SK-N-SH (cell line): ENCODE results near the gene GLCE. TPM values are rescaled to one million over a fixed set of nuclear protein-coding genes. Genes with fewer than 3 reads are reported as not detected.

Source experiments
- CTCF ChIA-PET: fragments of 300-600, 350-600 bp; formaldehyde crosslinking; extraction: SDS; loops from one replicate; lab custom pipeline; 2021; lab: Yijun Ruan, JAX
- POLR2A ChIA-PET: fragments of 350-600 bp; sonication (Branson Sonifier 250); formaldehyde crosslinking; extraction: SDS; loops from one replicate; lab custom pipeline; 2020; ENCODE audit warnings: antibody characterized with exemption, inconsistent platforms; lab: Yijun Ruan, JAX
- DNase-seq: peaks from one replicate; pipeline ENCODE4 v3.0.0; 2012
- H2AFZ ChIP-seq: fragments of 200-600 bp; sonication (generic); 2 replicates; pipeline ENCODE4 v1.8.1; 2016; ENCODE audit warnings: antibody characterized with exemption, mild to moderate bottlenecking, low read depth
- H3F3A ChIP-seq: fragments of 200-600 bp; sonication (generic); replicated peaks from 2 replicates; pipeline ENCODE3; 2016; ENCODE audit warnings: antibody characterized with exemption, mild to moderate bottlenecking; ENCODE audit not compliant: insufficient read depth
- H3K27ac ChIP-seq, 2 experiments: fragments of 200-500 bp in 1 of 2; fragments of 200-600 bp in 1 of 2; sonication (Bioruptor generic) in 1 of 2; sonication (generic), shearing (Covaris generic) in 1 of 2; 2 replicates each; pipeline versions ENCODE4 v1.5.1 to v1.6.1; 2014 to 2016; ENCODE audit warnings: low read depth in 2 of 2, inconsistent platforms in 1 of 2, low read length in 1 of 2, mild to moderate bottlenecking in 1 of 2, mixed read lengths in 1 of 2
- H3K27me3 ChIP-seq: fragments of 200-600 bp; sonication (generic), shearing (Covaris generic); 2 replicates; pipeline ENCODE4 v1.6.1; 2016; ENCODE audit warnings: mixed run types; ENCODE audit not compliant: insufficient read depth
- H3K36me3 ChIP-seq, 2 experiments: fragments of 200-500 bp in 1 of 2; fragments of 200-600 bp in 1 of 2; sonication (Bioruptor generic) in 1 of 2; sonication (generic) in 1 of 2; replicated peaks in 1 of 2; 2 replicates each; pipeline versions ENCODE3 to v1.5.1; 2014 to 2016; ENCODE audit warnings: low read length in 1 of 2, mild to moderate bottlenecking in 1 of 2; ENCODE audit not compliant: insufficient read depth in 2 of 2, control insufficient read depth in 1 of 2
- H3K4me1 ChIP-seq, 2 experiments: fragments of 200-500 bp in 1 of 2; fragments of 200-600 bp in 1 of 2; sonication (Bioruptor generic) in 1 of 2; sonication (generic), shearing (Covaris generic) in 1 of 2; 2 replicates each; pipeline versions ENCODE4 v1.5.1 to v1.6.1; 2014 to 2016; ENCODE audit warnings: low read depth in 1 of 2, low read length in 1 of 2, mixed run types in 1 of 2; ENCODE audit not compliant: insufficient read depth in 2 of 2, control insufficient read depth in 1 of 2
- H3K4me2 ChIP-seq: fragments of 200-600 bp; sonication (generic), shearing (Covaris generic); 2 replicates; pipeline ENCODE4 v1.6.1; 2017; ENCODE audit warnings: mixed run types
- H3K4me3 ChIP-seq, 2 experiments: fragments of 200-500 bp in 1 of 2; fragments of 200-600 bp in 1 of 2; sonication (Bioruptor generic) in 1 of 2; sonication (generic), shearing (Covaris generic) in 1 of 2; 2 replicates each; pipeline versions ENCODE4 v1.5.1 to v1.8.1; 2014 to 2016; ENCODE audit warnings: low read depth in 2 of 2, inconsistent platforms in 1 of 2, low read length in 1 of 2, mild to moderate bottlenecking in 1 of 2, mixed read lengths in 1 of 2, moderate library complexity in 1 of 2
- H3K79me2 ChIP-seq: fragments of 200-600 bp; sonication (generic); 2 replicates; pipeline ENCODE4 v1.8.1; 2017; ENCODE audit warnings: mild to moderate bottlenecking; ENCODE audit not compliant: insufficient read depth
- H3K9ac ChIP-seq: fragments of 200-600 bp; sonication (generic); 2 replicates; pipeline ENCODE4 v1.6.1; 2017; ENCODE audit warnings: mixed run types
- H3K9me2 ChIP-seq: fragments of 200-600 bp; sonication (generic); 2 replicates; pipeline ENCODE4 v1.6.1; 2017; ENCODE audit warnings: mixed run types
- H3K9me3 ChIP-seq: fragments of 200-600 bp; sonication (generic); 2 replicates; pipeline ENCODE4 v1.6.1; 2017; ENCODE audit warnings: mixed run types, mild to moderate bottlenecking, moderate library complexity
- H4K20me1 ChIP-seq: fragments of 200-600 bp; sonication (generic); 2 replicates; pipeline ENCODE4 v1.6.1; 2017; ENCODE audit warnings: mild to moderate bottlenecking, mixed run types; ENCODE audit not compliant: insufficient read depth
- CHD2 ChIP-seq: fragments of 150-350 bp; IDR thresholded peaks from 2 replicates; pipeline ENCODE4 v1.6.1; 2018; ENCODE audit warnings: low read length; ENCODE audit not compliant: partially characterized antibody
- ELF1 ChIP-seq: IDR thresholded peaks from 2 replicates; pipeline ENCODE4 v1.4.0; 2012
- FOSL2 ChIP-seq: IDR thresholded peaks from 2 replicates; pipeline ENCODE4 v1.4.0; 2012; ENCODE audit warnings: low read depth, mild to moderate bottlenecking, moderate library complexity, borderline replicate concordance
- FOXM1 ChIP-seq: IDR thresholded peaks from 2 replicates; pipeline ENCODE4 v1.4.0; 2012; ENCODE audit warnings: low read depth, mild to moderate bottlenecking
- GATA2 ChIP-seq: sonication (generic); formaldehyde crosslinking; IDR thresholded peaks from 2 replicates; pipeline ENCODE4 v1.5.0; 2020; ENCODE audit warnings: mild to moderate bottlenecking, missing genetic modification reagents
- MXI1 ChIP-seq: IDR thresholded peaks from 2 replicates; pipeline ENCODE4 v1.6.1; 2012; ENCODE audit warnings: mild to moderate bottlenecking, low read depth, low read length, improper control_type of control experiment
- PBX3 ChIP-seq: IDR thresholded peaks from 2 replicates; pipeline ENCODE4; 2012
- RAD21 ChIP-seq: IDR thresholded peaks from 2 replicates; pipeline ENCODE4 v1.6.1; 2012; ENCODE audit warnings: mild to moderate bottlenecking, low read length
- RFX5 ChIP-seq: IDR thresholded peaks from 2 replicates; pipeline ENCODE4 v1.6.1; 2012; ENCODE audit warnings: mild to moderate bottlenecking, improper control_type of control experiment, low read length
- SMC3 ChIP-seq: IDR thresholded peaks from 2 replicates; pipeline ENCODE4 v1.6.1; 2012; ENCODE audit warnings: low read depth, low read length, improper control_type of control experiment
- TEAD4 ChIP-seq: IDR thresholded peaks from 2 replicates; pipeline ENCODE4 v1.4.0; 2012; ENCODE audit warnings: mild to moderate bottlenecking, borderline replicate concordance; ENCODE audit not compliant: insufficient read depth
- YY1 ChIP-seq: IDR thresholded peaks from 2 replicates; pipeline ENCODE4 v1.4.0; 2012; ENCODE audit warnings: low read depth, mild to moderate bottlenecking
- WGBS: methylation state at CpG from one replicate; pipeline ENCODE4 v1.1.6; 2017; ENCODE audit warnings: low lambda C conversion rate; 5-methylcytosine and 5-hydroxymethylcytosine counted together
- polyA plus RNA-seq, 3 experiments: library from polyadenylated mRNA; depleted of rRNA; stranded (reverse); fragments of >200 nt; gene quantifications; 2 replicates each; pipeline ENCODE4 v1.2.3, GENCODE V29; 2012
- TF ChIP-seq, protein P1 (sequence below): fragments of 150-350 bp; IDR thresholded peaks from 2 replicates; pipeline ENCODE4 v1.6.1; 2017; ENCODE audit warnings: antibody characterized with exemption, low read length, low read depth, borderline replicate concordance
- TF ChIP-seq, protein P2 (sequence below): IDR thresholded peaks from 2 replicates; pipeline ENCODE4 v1.6.1; 2012; ENCODE audit warnings: mild to moderate bottlenecking, low read depth, low read length, moderate library complexity
- TF ChIP-seq, protein P3 (sequence below): IDR thresholded peaks from 2 replicates; pipeline ENCODE4 v1.4.0; 2012; ENCODE audit warnings: low read depth, borderline replicate concordance

The GLCE gene
- polyA plus RNA-seq, 1 of the 3 experiments (the other 2 are of a cell fraction), result 19.5 TPM

DNA sequence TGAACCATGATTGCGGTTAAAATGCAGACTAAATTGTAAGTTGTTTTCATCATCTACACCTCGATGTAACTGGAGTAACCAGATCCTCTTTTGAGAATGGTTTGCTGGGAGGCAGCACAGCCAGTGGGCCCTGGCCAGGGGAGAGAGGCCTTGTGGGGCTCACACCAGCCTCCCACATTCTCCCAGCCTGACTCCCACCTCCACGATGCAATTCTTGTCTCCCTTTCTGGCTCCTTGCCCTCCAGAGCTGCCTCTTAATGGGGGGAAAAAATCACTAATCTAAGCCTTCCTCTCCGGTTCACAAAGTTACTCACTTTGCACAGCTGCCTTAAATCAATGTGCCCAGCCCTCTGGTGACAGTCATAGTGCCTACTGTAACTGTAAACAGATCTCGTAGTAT is 120.3 kb downstream of the GLCE start:
- ChIA-PET CTCF (interaction anchor here (1.1 to 2.0 kb wide), 3 partner anchors 10 to 222 kb away, joined by 4 to 7 read pairs (median 7); no protein-coding TSS in a partner anchor), POLR2A (interaction anchor here (0.6 kb wide), 1 partner anchor 1926 kb away, joined by 3 read pairs; no protein-coding TSS in a partner anchor)
- Histone ChIP-seq H3K79me2 (no peaks in the 10 kb centered on the region), H3K4me2 (no peak overlapping the region), H3K9me2 (no peaks in the 10 kb centered on the region), H3K4me1 (no peaks in the 10 kb centered on the region; a peak in 2 of 4 replicates), H3K9ac (no peak overlapping the region), H3K27me3 (no peaks in the 10 kb centered on the region), H3F3A (no peaks in the 10 kb centered on the region), H4K20me1 (no peaks in the 10 kb centered on the region), H3K36me3 (no peaks in the 10 kb centered on the region), H3K9me3 (no peaks in the 10 kb centered on the region), H3K4me3 (no peak overlapping the region), H3K27ac (no peak overlapping the region), H2AFZ (no peak overlapping the region)
- no peak for DNase-seq
- WGBS, result 56% methylated on average over 5 of the region's 5 CpGs
- no peak for TF ChIP-seq GATA2
- no peak for TF ChIP-seq RAD21
- TF ChIP-seq, protein P1, sequence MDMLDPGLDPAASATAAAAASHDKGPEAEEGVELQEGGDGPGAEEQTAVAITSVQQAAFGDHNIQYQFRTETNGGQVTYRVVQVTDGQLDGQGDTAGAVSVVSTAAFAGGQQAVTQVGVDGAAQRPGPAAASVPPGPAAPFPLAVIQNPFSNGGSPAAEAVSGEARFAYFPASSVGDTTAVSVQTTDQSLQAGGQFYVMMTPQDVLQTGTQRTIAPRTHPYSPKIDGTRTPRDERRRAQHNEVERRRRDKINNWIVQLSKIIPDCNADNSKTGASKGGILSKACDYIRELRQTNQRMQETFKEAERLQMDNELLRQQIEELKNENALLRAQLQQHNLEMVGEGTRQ, result no peak
- no peak for TF ChIP-seq FOSL2
- TF ChIP-seq, protein P2, sequence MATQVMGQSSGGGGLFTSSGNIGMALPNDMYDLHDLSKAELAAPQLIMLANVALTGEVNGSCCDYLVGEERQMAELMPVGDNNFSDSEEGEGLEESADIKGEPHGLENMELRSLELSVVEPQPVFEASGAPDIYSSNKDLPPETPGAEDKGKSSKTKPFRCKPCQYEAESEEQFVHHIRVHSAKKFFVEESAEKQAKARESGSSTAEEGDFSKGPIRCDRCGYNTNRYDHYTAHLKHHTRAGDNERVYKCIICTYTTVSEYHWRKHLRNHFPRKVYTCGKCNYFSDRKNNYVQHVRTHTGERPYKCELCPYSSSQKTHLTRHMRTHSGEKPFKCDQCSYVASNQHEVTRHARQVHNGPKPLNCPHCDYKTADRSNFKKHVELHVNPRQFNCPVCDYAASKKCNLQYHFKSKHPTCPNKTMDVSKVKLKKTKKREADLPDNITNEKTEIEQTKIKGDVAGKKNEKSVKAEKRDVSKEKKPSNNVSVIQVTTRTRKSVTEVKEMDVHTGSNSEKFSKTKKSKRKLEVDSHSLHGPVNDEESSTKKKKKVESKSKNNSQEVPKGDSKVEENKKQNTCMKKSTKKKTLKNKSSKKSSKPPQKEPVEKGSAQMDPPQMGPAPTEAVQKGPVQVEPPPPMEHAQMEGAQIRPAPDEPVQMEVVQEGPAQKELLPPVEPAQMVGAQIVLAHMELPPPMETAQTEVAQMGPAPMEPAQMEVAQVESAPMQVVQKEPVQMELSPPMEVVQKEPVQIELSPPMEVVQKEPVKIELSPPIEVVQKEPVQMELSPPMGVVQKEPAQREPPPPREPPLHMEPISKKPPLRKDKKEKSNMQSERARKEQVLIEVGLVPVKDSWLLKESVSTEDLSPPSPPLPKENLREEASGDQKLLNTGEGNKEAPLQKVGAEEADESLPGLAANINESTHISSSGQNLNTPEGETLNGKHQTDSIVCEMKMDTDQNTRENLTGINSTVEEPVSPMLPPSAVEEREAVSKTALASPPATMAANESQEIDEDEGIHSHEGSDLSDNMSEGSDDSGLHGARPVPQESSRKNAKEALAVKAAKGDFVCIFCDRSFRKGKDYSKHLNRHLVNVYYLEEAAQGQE, result no peak
- no peak for TF ChIP-seq RFX5
- TF ChIP-seq FOXM1, result no peak
- TF ChIP-seq, protein P3, sequence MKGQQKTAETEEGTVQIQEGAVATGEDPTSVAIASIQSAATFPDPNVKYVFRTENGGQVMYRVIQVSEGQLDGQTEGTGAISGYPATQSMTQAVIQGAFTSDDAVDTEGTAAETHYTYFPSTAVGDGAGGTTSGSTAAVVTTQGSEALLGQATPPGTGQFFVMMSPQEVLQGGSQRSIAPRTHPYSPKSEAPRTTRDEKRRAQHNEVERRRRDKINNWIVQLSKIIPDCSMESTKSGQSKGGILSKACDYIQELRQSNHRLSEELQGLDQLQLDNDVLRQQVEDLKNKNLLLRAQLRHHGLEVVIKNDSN, result no peak
- no peak for TF ChIP-seq TEAD4

- H4K20me1 ChIP-seq, result no peaks in the 10 kb centered on the region
- H3F3A ChIP-seq, result no peaks in the 10 kb centered on the region
- H3K4me1 ChIP-seq, result no peaks in the 10 kb centered on the region; a peak in 2 of 4 replicates
- H3K27ac ChIP-seq, result no peak overlapping the region
- H3K9ac ChIP-seq, result no peak overlapping the region
- no peaks in the 10 kb centered on the region for H3K27me3 ChIP-seq
- H3K4me3 ChIP-seq, result no peak overlapping the region
- H3K9me3 ChIP-seq, result no peaks in the 10 kb centered on the region
- ChIA-PET POLR2A (no interaction called here), CTCF (interaction anchor here (1.2 to 2.0 kb wide), 3 partner anchors 18 to 113 kb away, joined by 3 to 7 read pairs (median 3); no protein-coding TSS in a partner anchor)
- TF ChIP-seq PBX3 (no peak), MXI1 (no peak), ELF1 (no peak), YY1 (no peak), CHD2 (no peak), SMC3 (no peak)
- no peaks in the 10 kb centered on the region for H3K36me3 ChIP-seq
- WGBS, result 80% methylated on average over 9 of the region's 9 CpGs
- no peaks in the 10 kb centered on the region for H3K9me2 ChIP-seq
- no peak overlapping the region for H2AFZ ChIP-seq
- DNase-seq, result no peak
- H3K4me2 ChIP-seq, result no peak overlapping the region
- H3K79me2 ChIP-seq, result no peaks in the 10 kb centered on the region
Observed at GRCh38 chr15:69282104-69282743, 121.8 kb downstream of the GLCE start.
